ENCODE results near the gene IDH3A.
"Not testable (repeated sequence)": the region's sequence is repeated elsewhere in the genome, so short reads cannot be mapped to it uniquely, and the experiment has no call there.

The IDH3A gene

DNA sequence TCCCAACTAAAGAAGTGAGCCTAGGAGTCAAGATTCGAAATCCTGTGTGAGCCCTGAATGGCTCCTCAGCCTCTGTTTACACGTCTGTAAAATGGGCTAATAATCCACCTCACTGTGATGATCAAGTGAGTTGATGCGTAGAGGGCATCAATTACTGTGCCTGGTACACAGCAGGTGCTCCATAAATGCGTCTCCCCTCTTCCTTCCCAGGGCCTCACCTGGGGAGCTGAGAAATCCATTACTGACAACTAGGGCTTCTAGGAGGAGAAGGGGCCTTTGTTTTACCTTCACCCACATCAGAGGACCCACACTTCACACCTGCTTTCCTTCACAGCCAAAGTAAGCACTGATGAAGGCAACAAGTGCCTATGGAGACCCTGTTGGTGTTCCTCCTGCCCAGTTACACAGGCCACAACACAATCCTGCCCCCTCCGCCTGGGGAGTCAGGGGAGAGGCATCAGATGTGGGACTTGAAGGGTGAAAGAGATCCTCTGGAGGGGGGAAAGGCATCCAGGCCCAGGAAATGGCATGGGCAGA is 19.3 kb upstream of the IDH3A start:
- no peak for DNase-seq

- no peak for DNase-seq
Measured at GRCh38 chr15:78130466-78131294, 18.5 kb upstream of the IDH3A start.

- peak; percentile 82 for DNase-seq
Measured at GRCh38 chr15:78131295-78132061, 17.7 kb upstream of the IDH3A start, which contains the start of gene CIB2. Gene CIB2 (minus strand): TSS chr15:78131445. CDS start chr15:78131215, 230 bp downstream.

GRCh38 chr15:78133801-78134200 is 15.4 kb upstream of the IDH3A start:
- DNase-seq = no peak

GRCh38 chr15:78139578-78139977 is 9.6 kb upstream of the IDH3A start:
- DNase-seq = no peak

- DNase-seq = no peak
Measured at GRCh38 chr15:78140292-78140691, 8.9 kb upstream of the IDH3A start.

DNA sequence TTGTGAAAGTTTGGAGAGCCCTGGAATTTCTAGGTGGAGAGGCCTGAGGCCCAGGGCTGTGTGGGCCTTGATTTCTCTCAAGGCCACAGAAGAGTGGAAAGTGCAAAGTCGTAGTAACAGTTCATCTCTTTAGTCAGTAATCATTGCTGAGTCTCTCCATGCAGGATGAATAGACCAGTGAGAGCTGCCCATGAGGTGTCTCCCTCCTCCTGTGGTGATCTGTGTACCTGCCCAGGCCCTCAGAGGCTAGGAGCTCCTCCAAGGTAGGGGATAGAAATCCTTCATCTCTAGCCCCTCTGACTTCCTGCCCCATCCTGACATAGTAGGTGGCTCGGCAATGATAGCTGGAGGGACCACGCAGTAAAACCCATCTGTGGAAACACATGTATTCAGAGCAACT is 6.8 kb upstream of the IDH3A start:
- DNase-seq = no peak

DNA sequence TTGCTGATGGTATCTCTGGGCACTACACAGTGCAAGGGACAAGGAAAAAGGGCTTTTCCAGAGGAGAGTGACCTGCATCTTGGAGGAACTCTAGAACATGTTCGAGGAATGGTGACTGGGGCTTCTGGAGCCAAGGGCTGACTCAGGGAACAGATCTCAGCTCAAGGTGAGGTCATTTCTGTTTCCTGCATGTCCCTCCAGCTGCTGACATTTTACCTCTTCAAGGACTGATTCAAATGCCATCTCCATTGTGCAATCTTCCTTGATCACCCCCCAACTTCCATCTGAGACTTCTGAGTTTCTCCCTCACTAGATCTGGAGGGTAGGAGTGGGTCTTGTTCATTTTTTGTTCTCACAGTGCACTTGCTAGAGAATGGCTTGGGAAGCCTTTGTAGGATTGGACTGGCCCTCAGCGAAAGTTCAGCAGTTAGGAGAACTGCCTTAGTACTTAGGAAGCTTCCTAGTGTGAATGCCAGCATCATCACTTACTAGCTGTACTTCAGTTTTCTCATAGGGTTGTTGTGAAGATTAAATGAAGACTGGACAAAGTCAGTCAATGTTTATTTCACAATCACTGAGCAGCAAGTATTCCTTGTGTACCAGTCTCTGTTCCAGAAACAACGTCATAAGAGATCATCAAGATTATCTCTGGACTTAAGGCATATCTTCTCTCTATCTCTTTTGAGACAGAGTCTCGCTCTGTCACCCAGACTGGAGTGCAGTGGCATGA is 2.6 kb upstream of the IDH3A start:
- DNase-seq = no peak

DNA sequence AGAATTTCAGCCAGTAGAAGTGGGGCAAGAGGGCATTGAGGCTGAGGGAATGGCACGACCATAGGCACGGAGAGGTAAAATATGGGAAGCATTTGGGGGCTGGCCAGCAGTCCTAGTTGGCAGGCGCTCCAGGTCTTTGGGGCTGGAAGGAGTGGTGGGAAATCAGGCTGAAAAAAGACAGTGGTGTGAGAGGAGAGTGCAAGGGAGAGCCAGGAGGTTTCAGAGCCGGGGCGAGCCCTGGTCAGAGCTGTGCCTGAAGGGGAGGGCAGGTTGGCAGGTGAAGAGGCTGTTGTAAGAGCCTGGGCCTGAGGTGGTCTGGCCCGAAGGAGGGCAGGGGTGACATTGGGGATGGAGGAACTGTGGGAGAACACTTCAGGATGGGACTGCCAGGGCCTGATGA is 1.6 kb upstream of the IDH3A start:
- DNase-seq = no peak

DNA sequence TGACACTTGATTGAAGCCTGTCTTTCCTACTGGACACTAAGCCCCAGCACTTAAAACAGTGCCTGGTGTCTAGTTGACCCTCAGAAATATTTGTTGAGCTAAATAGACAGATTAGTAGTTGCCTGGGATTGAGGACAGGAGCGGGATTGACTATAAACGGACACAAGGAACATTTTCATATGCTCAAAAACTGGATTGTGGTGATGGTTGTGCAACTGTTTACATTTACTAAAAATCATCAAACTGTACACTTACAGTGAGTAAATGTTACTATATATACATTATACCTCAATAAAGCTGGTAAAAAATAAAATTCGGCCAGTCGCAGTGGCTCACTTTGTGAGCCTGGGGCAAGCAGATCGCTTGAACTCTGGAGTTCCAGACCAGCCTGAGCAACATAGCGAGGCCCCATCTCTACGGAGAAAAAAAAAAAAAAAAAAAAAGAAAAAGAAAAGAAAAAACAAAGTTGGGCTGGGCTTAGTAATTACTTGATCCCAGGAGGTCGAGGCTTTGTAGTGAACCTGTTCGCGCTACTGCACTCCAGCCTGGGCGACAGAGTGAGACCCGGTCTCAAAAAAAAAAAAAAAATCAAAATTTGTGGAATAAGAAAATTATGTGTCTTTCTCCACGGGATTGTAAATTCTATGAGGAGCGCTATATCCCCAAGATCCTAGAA is 632 bp upstream of the IDH3A start:
- DNase-seq = no peak

DNA sequence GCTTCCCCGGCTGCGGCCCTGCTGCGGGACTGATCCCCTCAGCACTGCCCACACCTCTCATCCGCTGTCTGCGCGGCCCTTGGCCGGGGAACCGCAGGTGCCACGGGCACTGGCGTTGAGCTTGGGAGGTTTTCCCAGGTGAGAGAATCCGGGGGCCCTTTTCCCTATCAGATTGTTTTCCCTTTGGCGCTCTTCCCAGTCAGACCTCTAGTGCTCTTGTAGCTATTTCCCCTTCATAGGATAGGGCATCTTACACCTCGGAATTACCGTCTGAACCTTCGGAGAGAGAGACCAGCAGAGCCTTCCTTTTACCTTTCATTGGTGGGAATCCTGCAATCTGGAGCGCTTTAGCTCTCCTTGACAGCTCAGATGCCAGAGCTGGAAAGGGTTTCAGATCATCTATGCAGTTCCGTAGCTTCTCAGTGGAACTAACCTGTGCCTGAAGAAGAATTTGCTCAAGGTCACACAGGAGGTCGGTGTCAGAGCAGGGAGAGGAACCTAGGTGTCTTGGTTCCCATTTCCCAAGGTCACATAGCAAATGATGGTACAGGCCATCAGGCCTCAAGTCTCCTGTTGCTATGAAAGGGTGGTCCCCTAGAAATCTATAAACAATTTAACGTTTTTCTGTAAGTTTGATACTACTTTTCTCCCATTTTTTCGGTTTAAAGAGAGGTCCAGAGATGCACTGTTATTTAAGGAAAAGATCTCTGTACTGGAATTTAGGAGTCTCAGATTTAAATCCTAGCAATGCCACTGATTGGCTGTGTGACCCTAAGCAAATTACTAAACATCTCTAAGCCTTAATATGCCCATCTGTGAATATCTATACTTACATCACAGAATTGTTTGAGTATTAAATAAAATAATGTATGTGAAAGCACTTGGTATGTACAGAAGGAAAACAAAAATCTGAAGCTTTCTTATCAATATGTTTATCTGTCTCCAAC is 916 bp downstream of the IDH3A start:
- no peak for DNase-seq

DNA sequence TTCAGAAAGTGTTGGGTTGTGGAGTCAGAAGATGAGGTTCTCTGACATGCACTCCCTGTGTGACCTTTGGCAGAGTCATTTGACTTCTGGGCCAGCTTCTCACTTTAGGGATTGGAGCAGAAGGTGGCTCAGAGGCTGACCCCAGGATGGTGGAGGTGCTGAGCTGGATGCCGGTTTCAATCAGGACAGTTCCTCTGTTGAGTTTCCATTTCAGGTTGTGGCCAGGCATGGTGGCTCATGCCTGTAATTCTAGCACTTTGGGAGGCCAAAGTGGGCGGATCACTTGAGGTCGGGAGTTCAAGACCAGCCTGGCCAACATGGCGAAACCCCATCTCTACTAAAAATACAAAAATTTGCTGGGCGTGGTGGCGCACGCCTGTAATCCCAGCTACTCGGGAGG is 1.9 kb downstream of the IDH3A start:
- DNase-seq = not testable (repeated sequence)

DNA sequence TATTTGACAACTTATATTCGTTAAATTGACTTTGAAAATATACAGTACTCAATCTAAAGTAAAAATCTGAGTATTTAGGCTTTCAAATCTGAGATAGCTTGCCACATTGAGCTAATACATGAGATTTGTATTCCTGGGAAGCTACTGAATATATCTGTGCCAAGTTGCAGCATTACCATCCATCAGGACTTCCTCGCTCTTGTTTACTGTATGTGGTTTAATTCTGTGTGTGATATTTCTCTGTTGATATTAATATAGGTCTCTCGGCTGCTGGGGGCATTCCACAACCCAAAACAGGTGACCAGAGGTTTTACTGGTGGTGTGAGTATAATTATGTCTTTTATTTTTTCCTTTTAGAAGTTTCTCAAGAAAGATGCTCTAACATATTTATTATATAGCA is 5.8 kb downstream of the IDH3A start:
- DNase-seq = no peak

GRCh38 chr15:78155355-78155939 is 6.3 kb downstream of the IDH3A start:
- DNase-seq = no peak

DNA sequence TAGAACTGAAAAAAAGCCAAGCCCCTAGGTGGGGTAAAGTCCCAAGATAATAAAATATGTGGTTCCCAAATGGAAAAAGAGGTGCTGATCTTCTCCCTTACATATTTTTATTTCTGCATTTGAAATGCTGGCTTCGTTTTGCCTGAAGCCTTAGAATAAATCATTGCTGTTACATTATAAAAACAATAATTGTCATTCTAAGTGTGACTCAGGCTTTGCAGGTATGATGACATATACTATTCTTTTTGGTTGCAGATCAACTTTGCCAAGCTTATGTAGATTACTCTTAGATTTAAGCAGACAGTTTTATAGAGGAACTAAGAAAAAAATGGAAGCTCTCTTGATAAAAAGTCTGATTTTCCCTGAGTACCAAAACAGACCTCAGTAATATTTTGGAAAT is 7.5 kb downstream of the IDH3A start:
- DNase-seq = no peak

- no peak for DNase-seq
Measured at GRCh38 chr15:78157203-78157602, 8.0 kb downstream of the IDH3A start.

- no peak for DNase-seq
Measured at GRCh38 chr15:78159395-78159794, 10.2 kb downstream of the IDH3A start.

DNA sequence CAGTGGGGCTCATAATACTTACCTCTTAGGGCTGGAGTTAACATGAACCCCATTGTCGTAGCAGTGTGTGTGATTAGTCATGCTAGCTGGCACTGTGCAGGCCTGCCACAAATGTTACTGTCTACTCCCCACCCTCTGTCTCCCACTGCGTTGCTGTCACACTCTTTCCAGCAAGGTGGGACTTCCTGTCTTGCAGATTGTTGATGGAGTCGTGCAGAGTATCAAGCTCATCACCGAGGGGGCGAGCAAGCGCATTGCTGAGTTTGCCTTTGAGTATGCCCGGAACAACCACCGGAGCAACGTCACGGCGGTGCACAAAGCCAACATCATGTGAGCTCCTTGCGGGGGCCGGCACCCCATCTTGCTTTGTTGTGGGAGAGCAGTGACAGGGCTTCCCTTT is 12.9 kb downstream of the IDH3A start:
- peak; percentile 18 for DNase-seq

- DNase-seq = no peak
Measured at GRCh38 chr15:78164010-78164409, 14.8 kb downstream of the IDH3A start.

DNA sequence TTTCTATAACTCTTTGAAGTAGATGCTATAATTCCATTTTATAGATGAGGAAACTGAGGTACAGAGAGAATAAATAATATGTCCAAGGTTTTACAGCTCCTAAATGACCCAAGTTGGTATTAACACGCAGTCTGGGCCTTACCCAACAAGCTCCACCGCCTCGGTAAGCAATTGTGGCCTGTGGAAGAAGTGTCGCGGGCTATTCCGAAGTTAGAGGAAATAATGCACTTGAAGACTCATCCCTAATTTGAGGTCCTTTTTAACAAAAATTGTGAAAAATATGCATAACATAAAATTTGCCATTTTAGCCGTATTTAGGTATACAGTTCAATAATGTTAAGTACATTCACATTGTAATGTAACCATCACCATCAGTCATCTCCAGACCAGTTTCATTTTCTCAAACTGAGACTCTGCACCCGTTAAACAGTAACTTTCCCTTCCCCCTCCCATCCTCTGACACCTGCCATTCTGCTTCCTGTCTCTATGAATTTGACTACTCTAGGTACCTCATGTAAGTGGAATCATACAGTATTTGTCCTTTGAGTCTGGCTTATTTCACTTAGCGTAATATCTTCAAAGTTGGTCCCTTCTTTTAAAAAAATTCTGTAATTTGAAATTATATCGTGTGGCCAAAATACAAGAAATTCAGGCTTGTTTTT is 18.2 kb downstream of the IDH3A start:
- peak; percentile 42 for DNase-seq
